BJ (cell line): ENCODE data around the gene PIK3C2B. TPM values are rescaled to one million over a fixed set of nuclear protein-coding genes. Genes with fewer than 3 reads are reported as not detected.

Experiments
- CTCF ChIA-PET: fragments of 350-600 bp; formaldehyde crosslinking; extraction: SDS; loops from one replicate; lab custom pipeline; 2021; ENCODE audit warnings: antibody characterized with exemption, inconsistent platforms; lab: Yijun Ruan, JAX
- POLR2A ChIA-PET: fragments of 300-600 bp; sonication (Branson Sonifier 250); formaldehyde crosslinking; extraction: SDS; loops from one replicate; lab custom pipeline; 2021; ENCODE audit warnings: antibody characterized with exemption; lab: Charles Lee
- DNase-seq: peaks from one replicate; pipeline ENCODE4 v3.0.0-alpha.2; 2011; ENCODE audit warnings: low read depth
- H3K27me3 ChIP-seq: 2 replicates; pipeline ENCODE4 v1.6.0; 2011; ENCODE audit warnings: low read length; ENCODE audit not compliant: control insufficient read depth, insufficient read depth
- H3K36me3 ChIP-seq: 2 replicates; pipeline ENCODE4 v1.5.1; 2011; ENCODE audit warnings: low read length; ENCODE audit not compliant: control insufficient read depth, insufficient read depth
- H3K4me3 ChIP-seq: 2 replicates; pipeline ENCODE4 v1.5.1; 2011; ENCODE audit warnings: low read depth, mild to moderate bottlenecking, control low read depth, low read length
- polyA plus RNA-seq: library from polyadenylated mRNA; depleted of rRNA; stranded (reverse); fragments of >200 nt; gene quantifications from 2 replicates; pipeline ENCODE4 v1.2.3, GENCODE V29; 2011
- TF ChIP-seq, protein P1 (sequence below): IDR thresholded peaks from 2 replicates; pipeline ENCODE4 v1.5.1; 2011; ENCODE audit warnings: low read depth, mild to moderate bottlenecking, control low read depth, inconsistent platforms, low read length, moderate library complexity; ENCODE audit not compliant: insufficient read depth

The PIK3C2B gene
- polyA plus RNA-seq, 1 experiment = 7.9 TPM

- H3K27me3 ChIP-seq = no peaks in the 10 kb centered on the region; the same call in 1 of the 2 replicates
- ChIA-PET CTCF (interaction anchor here (0.7 to 3.8 kb wide), 5 partner anchors 12 to 67 kb away, joined by 3 to 17 read pairs (median 6); partner anchors contain the start of gene PIK3C2B), POLR2A (no interaction called here)
- no peak for DNase-seq
- H3K36me3 ChIP-seq = no peaks in the 10 kb centered on the region
- H3K4me3 ChIP-seq = no peak overlapping the region
- TF ChIP-seq, protein P1, sequence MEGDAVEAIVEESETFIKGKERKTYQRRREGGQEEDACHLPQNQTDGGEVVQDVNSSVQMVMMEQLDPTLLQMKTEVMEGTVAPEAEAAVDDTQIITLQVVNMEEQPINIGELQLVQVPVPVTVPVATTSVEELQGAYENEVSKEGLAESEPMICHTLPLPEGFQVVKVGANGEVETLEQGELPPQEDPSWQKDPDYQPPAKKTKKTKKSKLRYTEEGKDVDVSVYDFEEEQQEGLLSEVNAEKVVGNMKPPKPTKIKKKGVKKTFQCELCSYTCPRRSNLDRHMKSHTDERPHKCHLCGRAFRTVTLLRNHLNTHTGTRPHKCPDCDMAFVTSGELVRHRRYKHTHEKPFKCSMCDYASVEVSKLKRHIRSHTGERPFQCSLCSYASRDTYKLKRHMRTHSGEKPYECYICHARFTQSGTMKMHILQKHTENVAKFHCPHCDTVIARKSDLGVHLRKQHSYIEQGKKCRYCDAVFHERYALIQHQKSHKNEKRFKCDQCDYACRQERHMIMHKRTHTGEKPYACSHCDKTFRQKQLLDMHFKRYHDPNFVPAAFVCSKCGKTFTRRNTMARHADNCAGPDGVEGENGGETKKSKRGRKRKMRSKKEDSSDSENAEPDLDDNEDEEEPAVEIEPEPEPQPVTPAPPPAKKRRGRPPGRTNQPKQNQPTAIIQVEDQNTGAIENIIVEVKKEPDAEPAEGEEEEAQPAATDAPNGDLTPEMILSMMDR = no peak
Observed at GRCh38 chr1:204477036-204477740, 17.4 kb downstream of the PIK3C2B start.

DNA sequence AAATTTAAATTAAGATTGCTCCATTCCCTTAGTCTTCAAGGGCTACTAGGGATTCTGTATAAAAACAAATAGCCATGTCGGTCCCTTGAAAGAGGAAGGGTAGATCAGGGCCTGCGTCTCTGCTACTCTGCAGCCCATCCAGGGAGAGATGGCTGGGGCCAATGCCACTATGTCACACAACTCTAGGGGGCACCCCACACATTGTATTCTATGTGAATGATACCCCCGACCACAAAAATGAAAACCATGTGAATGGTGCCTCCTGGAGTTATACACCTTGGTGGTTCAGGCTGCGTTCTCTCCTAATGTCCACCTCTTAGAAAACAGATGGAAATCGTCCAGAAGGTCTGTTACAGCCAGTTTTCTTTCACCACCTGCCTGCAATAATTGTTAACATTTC is 18.0 kb downstream of the PIK3C2B start:
- TF ChIP-seq, protein P1 = no peak
- no peaks in the 10 kb centered on the region; the same call in 1 of the 2 replicates for H3K27me3 ChIP-seq
- no peak for DNase-seq
- ChIA-PET POLR2A (no interaction called here), CTCF (interaction anchor here (1.3 to 3.8 kb wide), 2 partner anchors 17 to 30 kb away, joined by 8 to 17 read pairs; partner anchors contain the start of gene PIK3C2B)
- no peak overlapping the region for H3K4me3 ChIP-seq
- H3K36me3 ChIP-seq = no peaks in the 10 kb centered on the region

GRCh38 chr1:204475656-204476432 is 18.8 kb downstream of the PIK3C2B start:
- no peak for DNase-seq
- TF ChIP-seq, protein P1 = no peak
- Histone ChIP-seq H3K36me3 (no peaks in the 10 kb centered on the region), H3K27me3 (no peaks in the 10 kb centered on the region; the same call in 1 of the 2 replicates), H3K4me3 (no peak overlapping the region)
- ChIA-PET CTCF (interaction anchor here (1.0 to 2.1 kb wide), 4 partner anchors 11 to 29 kb away, joined by 3 to 6 read pairs (median 4); no protein-coding TSS in a partner anchor), POLR2A (no interaction called here)

DNA sequence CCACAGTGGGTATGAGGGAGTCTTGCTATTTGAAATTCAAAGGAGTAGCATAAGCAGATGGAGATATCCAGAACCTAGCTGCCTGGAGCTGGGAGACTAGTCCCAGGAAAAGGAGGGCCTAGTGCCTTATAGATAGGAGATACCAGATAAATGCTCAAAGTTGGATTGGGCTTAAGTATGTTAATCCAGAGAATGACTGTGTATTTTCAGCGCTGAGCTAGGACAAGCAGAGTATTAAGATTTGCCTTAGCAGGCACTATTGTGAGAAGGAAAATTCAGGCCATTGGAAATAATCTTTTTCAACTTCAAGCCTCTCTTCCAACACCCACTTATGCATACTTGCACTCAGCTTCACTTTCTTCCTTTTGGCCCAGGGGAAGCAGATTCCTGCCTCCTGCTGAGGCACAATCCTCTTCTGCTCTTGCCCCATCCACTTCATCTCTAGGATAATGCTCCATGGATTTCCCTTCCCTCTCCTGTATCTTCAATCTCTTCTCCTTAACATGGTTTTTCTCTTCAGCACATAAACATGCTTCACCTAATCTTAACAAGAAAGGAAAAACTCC is 21.1 kb downstream of the PIK3C2B start:
- no peaks in the 10 kb centered on the region; the same call in 1 of the 2 replicates for H3K27me3 ChIP-seq
- ChIA-PET POLR2A (no interaction called here), CTCF (interaction anchor here (1.4 to 3.5 kb wide), 3 partner anchors 8 to 28 kb away, joined by 3 to 15 read pairs (median 5); no protein-coding TSS in a partner anchor)
- DNase-seq = no peak
- no peaks in the 10 kb centered on the region for H3K36me3 ChIP-seq
- H3K4me3 ChIP-seq = no peak overlapping the region
- TF ChIP-seq, protein P1 = no peak
